Measurements from ENCODE around the gene PRKN.

DNA sequence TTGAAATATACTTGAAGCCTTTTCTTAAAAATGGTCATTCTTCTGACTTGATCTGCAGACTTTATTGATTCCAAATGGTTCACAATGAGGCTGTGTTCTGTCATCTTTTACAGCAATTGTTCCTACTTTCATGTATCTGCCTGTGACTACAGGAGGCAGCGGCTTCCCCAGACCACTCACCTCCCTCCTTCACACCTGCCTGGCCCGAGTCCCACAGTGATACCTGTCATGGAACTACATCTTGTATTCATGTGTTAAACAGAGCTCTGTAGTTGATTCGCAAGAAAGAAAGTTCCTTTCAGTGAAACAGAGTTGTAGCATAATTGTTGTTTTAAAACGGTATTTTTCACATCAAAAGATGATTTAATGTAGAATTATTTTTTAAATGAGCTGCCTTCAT is 780.2 kb downstream of the PRKN start:
- TF ChIP-seq CTCF (conservative IDR thresholded peaks at IDR 0.05 in 1 of 2, IDR thresholded peaks at IDR 0.05 in 1 of 2; ENCODE audit: low read depth in 1 of 2, low read length in 2 of 2) (no peak), EZH2 (IDR thresholded peaks at IDR 0.05; ENCODE audit: low read length, missing control alignments) (no peak)

All from fibroblast of lung (primary cell).